ENCODE measurements around the gene GAB3. TPM values are rescaled to one million over a fixed set of nuclear protein-coding genes. Genes with fewer than 3 reads are reported as not detected.
"Not testable (repeated sequence)": the region's sequence is repeated elsewhere in the genome, so short reads cannot be mapped to it uniquely, and the experiment has no call there.

GAB3 gene
- total and polyA plus RNA-seq, 2 donors (not counting 3 experiments of a cell fraction or from before 2014, with no cell fraction given), result 6.0 to 6.2 TPM

- H3K27ac ChIP-seq (ENCODE audit: insufficient read depth, low read depth, low read length); dilution Hi-C loops (cut with MboI; ENCODE audit: extremely low pct_ligation_motif_present, low sequenced_read_pairs); H3K4me1 ChIP-seq (ENCODE audit: control insufficient read depth, extremely low read depth, insufficient read depth, low read length); H3K4me3 ChIP-seq (replicated peaks in 1 of 3; ENCODE audit: insufficient read depth in 1 of 3, low read depth in 1 of 3, low read length in 3 of 3); H3K27me3 ChIP-seq (ENCODE audit: control insufficient read depth in 2 of 2, insufficient read depth in 2 of 2, low read length in 2 of 2); H3K9me1 ChIP-seq (replicated peaks; ENCODE audit: control insufficient read depth, extremely low read depth, insufficient read depth, low read length); CTCF ChIA-PET; BruUV-seq (replicated peaks); DNase-seq (ENCODE audit: low read depth, low spot score); FAIRE-seq; intact Hi-C loops (cut with micrococcal nuclease); H4K20me1 ChIP-seq (replicated peaks; ENCODE audit: control insufficient read depth, extremely low read depth, insufficient read depth, low read length); H3K9ac ChIP-seq (replicated peaks; ENCODE audit: extremely low read depth, insufficient read depth, low read length); H2AFZ ChIP-seq (ENCODE audit: low read depth, low read length); H3K4me2 ChIP-seq (ENCODE audit: insufficient read depth, low read length); H3K79me2 ChIP-seq (ENCODE audit: control insufficient read depth, insufficient read depth, low read length); H3K9me3 ChIP-seq (replicated peaks; ENCODE audit: control insufficient read depth, insufficient read depth, low read length); POLR2A ChIA-PET; H3K36me3 ChIP-seq (ENCODE audit: control insufficient read depth in 2 of 2, extremely low read depth in 1 of 2, insufficient read depth in 2 of 2, low read length in 2 of 2): not testable (repeated sequence)
Measured at GRCh38 chrX:154672084-154672483, 78.8 kb downstream of the GAB3 start.

GRCh38 chrX:154670848-154671247, 80.0 kb downstream of the GAB3 start:
- H3K4me3 ChIP-seq (replicated peaks in 1 of 3; ENCODE audit: insufficient read depth in 1 of 3, low read depth in 1 of 3, low read length in 3 of 3); H3K4me2 ChIP-seq (ENCODE audit: insufficient read depth, low read length); H3K4me1 ChIP-seq (ENCODE audit: control insufficient read depth, extremely low read depth, insufficient read depth, low read length); BruUV-seq (replicated peaks); intact Hi-C loops (cut with micrococcal nuclease); H3K27ac ChIP-seq (ENCODE audit: insufficient read depth, low read depth, low read length); DNase-seq (ENCODE audit: low read depth, low spot score); H3K36me3 ChIP-seq (ENCODE audit: control insufficient read depth in 2 of 2, extremely low read depth in 1 of 2, insufficient read depth in 2 of 2, low read length in 2 of 2); H4K20me1 ChIP-seq (replicated peaks; ENCODE audit: control insufficient read depth, extremely low read depth, insufficient read depth, low read length); H2AFZ ChIP-seq (ENCODE audit: low read depth, low read length); POLR2A ChIA-PET; CTCF ChIA-PET; H3K9ac ChIP-seq (replicated peaks; ENCODE audit: extremely low read depth, insufficient read depth, low read length); H3K79me2 ChIP-seq (ENCODE audit: control insufficient read depth, insufficient read depth, low read length); H3K27me3 ChIP-seq (ENCODE audit: control insufficient read depth in 2 of 2, insufficient read depth in 2 of 2, low read length in 2 of 2); FAIRE-seq; dilution Hi-C loops (cut with MboI; ENCODE audit: extremely low pct_ligation_motif_present, low sequenced_read_pairs); H3K9me3 ChIP-seq (replicated peaks; ENCODE audit: control insufficient read depth, insufficient read depth, low read length); H3K9me1 ChIP-seq (replicated peaks; ENCODE audit: control insufficient read depth, extremely low read depth, insufficient read depth, low read length): not testable (repeated sequence)

GRCh38 chrX:154661899-154662298, 89.0 kb downstream of the GAB3 start:
- H3K4me3 ChIP-seq (replicated peaks in 1 of 3; ENCODE audit: insufficient read depth in 1 of 3, low read depth in 1 of 3, low read length in 3 of 3), result no peak overlapping the region
- H3K36me3 ChIP-seq (ENCODE audit: control insufficient read depth in 2 of 2, extremely low read depth in 1 of 2, insufficient read depth in 2 of 2, low read length in 2 of 2), result no peaks in the 10 kb centered on the region
- intact Hi-C loops (cut with micrococcal nuclease), result no loop called here
- H2AFZ ChIP-seq (ENCODE audit: low read depth, low read length), result no peak overlapping the region
- dilution Hi-C loops (cut with MboI; ENCODE audit: extremely low pct_ligation_motif_present, low sequenced_read_pairs), result no loop called here
- no peak for FAIRE-seq
- POLR2A ChIA-PET, result no interaction called here
- no peaks in the 10 kb centered on the region for H4K20me1 ChIP-seq (replicated peaks; ENCODE audit: control insufficient read depth, extremely low read depth, insufficient read depth, low read length)
- H3K27me3 ChIP-seq (ENCODE audit: control insufficient read depth in 2 of 2, insufficient read depth in 2 of 2, low read length in 2 of 2), result peaks cover 0 to 1% of the 10 kb centered on the region in 2 experiments
- BruUV-seq (replicated peaks), result no TSS peak
- no peak overlapping the region for H3K27ac ChIP-seq (ENCODE audit: insufficient read depth, low read depth, low read length)
- H3K9ac ChIP-seq (replicated peaks; ENCODE audit: extremely low read depth, insufficient read depth, low read length), result no peak overlapping the region
- no peak overlapping the region for H3K4me2 ChIP-seq (ENCODE audit: insufficient read depth, low read length)
- DNase-seq (ENCODE audit: low read depth, low spot score), result no peak
- H3K4me1 ChIP-seq (ENCODE audit: control insufficient read depth, extremely low read depth, insufficient read depth, low read length), result no peaks in the 10 kb centered on the region
- TF ChIP-seq FOS (IDR thresholded peaks at IDR 0.05; ENCODE audit: borderline replicate concordance, insufficient read depth, low read length), result no peak
- TF ChIP-seq MAX (IDR thresholded peaks at IDR 0.05; ENCODE audit: insufficient read depth, insufficient read length), result no peak
- no peak for TF ChIP-seq CTCF (IDR thresholded peaks at IDR 0.05; ENCODE audit: extremely low read depth in 1 of 2, insufficient read depth in 1 of 2, low read depth in 1 of 2, low read length in 2 of 2)
- no peak for TF ChIP-seq MYC (IDR thresholded peaks at IDR 0.05; ENCODE audit: low read depth, low read length)
- no peak for TF ChIP-seq POLR2A (IDR thresholded peaks at IDR 0.05; ENCODE audit: low read depth, low read length)
- TF ChIP-seq EZH2 (IDR thresholded peaks at IDR 0.05; ENCODE audit: borderline replicate concordance, low read depth, low read length, severe bottlenecking), result no peak
- TF ChIP-seq POLR2AphosphoS5 (IDR thresholded peaks at IDR 0.05; ENCODE audit: insufficient read depth, low read depth, low read length), result no peak
- no peaks in the 10 kb centered on the region for H3K79me2 ChIP-seq (ENCODE audit: control insufficient read depth, insufficient read depth, low read length)
- no peaks in the 10 kb centered on the region for H3K9me3 ChIP-seq (replicated peaks; ENCODE audit: control insufficient read depth, insufficient read depth, low read length)
- CTCF ChIA-PET, result no interaction called here
- H3K9me1 ChIP-seq (replicated peaks; ENCODE audit: control insufficient read depth, extremely low read depth, insufficient read depth, low read length), result no peaks in the 10 kb centered on the region
